Measurements from ENCODE around the gene CUL5. TPM values are rescaled to one million over a fixed set of nuclear protein-coding genes. Genes with fewer than 3 reads are reported as not detected.

The CUL5 gene
- 10 to 100 TPM; 26.7 to 49.1 (median 44.2) TPM for polyA plus RNA-seq (ENCODE audit: insufficient read depth in 1 of 5, insufficient read length in 5 of 5, low replicate concordance in 1 of 5)
- long read RNA-seq, donor 1, full-length matches to known transcripts: 12 of 18 reads
- long read RNA-seq, donor 1, partial matches to known transcripts: 6 of 18 reads
- long read RNA-seq, donor 1, other reads (novel, unspliced or antisense): 0 of 18 reads
- long read RNA-seq, donor 2, full-length matches to known transcripts: 4 of 9 reads
- long read RNA-seq, donor 2, partial matches to known transcripts: 5 of 9 reads
- long read RNA-seq, donor 2, other reads (novel, unspliced or antisense): 0 of 9 reads
- long read RNA-seq, donor 3, full-length matches to known transcripts: 4 of 4 reads
- long read RNA-seq, donor 3, partial matches to known transcripts: 0 of 4 reads
- long read RNA-seq, donor 3, other reads (novel, unspliced or antisense): 0 of 4 reads
- long read RNA-seq, donor 4, full-length matches to known transcripts: 5 of 5 reads
- long read RNA-seq, donor 4, partial matches to known transcripts: 0 of 5 reads
- long read RNA-seq, donor 4, other reads (novel, unspliced or antisense): 0 of 5 reads
- long read RNA-seq, donor 5, full-length matches to known transcripts: 13 of 22 reads
- long read RNA-seq, donor 5, partial matches to known transcripts: 9 of 22 reads
- long read RNA-seq, donor 5, other reads (novel, unspliced or antisense): 0 of 22 reads
- long read RNA-seq, donor 6, full-length matches to known transcripts: 5 of 24 reads
- long read RNA-seq, donor 6, partial matches to known transcripts: 19 of 24 reads
- long read RNA-seq, donor 6, other reads (novel, unspliced or antisense): 0 of 24 reads
- long read RNA-seq, donor 7, partial matches to known transcripts: 13 of 15 reads
- long read RNA-seq, donor 7, other reads (novel, unspliced or antisense): 0 of 15 reads
- long read RNA-seq, donor 8, full-length matches to known transcripts: 3 of 43 reads
- long read RNA-seq, donor 8, partial matches to known transcripts: 40 of 43 reads
- long read RNA-seq, donor 8, other reads (novel, unspliced or antisense): 0 of 43 reads

- peak; percentile 92 to 95 for DNase-seq
Measured at GRCh38 chr11:108008656-108009496, at the start of gene CUL5. TSS of gene CUL5 (plus strand) at chr11:108008898. CDS start at chr11:108009349, 451 bp downstream.

GRCh38 chr11:107961480-107961879, 47.2 kb upstream of the CUL5 start:
- no peak for DNase-seq

- no peak for DNase-seq
Measured at GRCh38 chr11:107962181-107962580, 46.5 kb upstream of the CUL5 start.

- DNase-seq: no peak
Measured at GRCh38 chr11:107963091-107963490, 45.6 kb upstream of the CUL5 start.

- DNase-seq: no peak
Measured at GRCh38 chr11:107969219-107969618, 39.5 kb upstream of the CUL5 start.

GRCh38 chr11:107970049-107970448, 38.6 kb upstream of the CUL5 start:
- DNase-seq: no peak

- no peak for DNase-seq
Measured at GRCh38 chr11:107973641-107974040, 35.1 kb upstream of the CUL5 start.

GRCh38 chr11:107988397-107989158, 20.1 kb upstream of the CUL5 start:
- no peak for DNase-seq

- no peak for DNase-seq
Measured at GRCh38 chr11:107991868-107992414, 16.8 kb upstream of the CUL5 start.

GRCh38 chr11:107996006-107996776, 12.5 kb upstream of the CUL5 start:
- DNase-seq: no peak

GRCh38 chr11:107998761-107999160, 9.9 kb upstream of the CUL5 start:
- DNase-seq: no peak

- no peak for DNase-seq
Measured at GRCh38 chr11:107999759-108000455, 8.8 kb upstream of the CUL5 start.

GRCh38 chr11:108002476-108002875, 6.2 kb upstream of the CUL5 start:
- DNase-seq: no peak

- no peak for DNase-seq
Measured at GRCh38 chr11:108003623-108004022, 5.1 kb upstream of the CUL5 start.

- no peak for DNase-seq
Measured at GRCh38 chr11:108007819-108008218, 879 bp upstream of the CUL5 start.

GRCh38 chr11:108009497-108010370, 1.0 kb downstream of the CUL5 start:
- peak in 1 of 2 donors; percentile 18 for DNase-seq

GRCh38 chr11:108012139-108012725, 3.5 kb downstream of the CUL5 start:
- DNase-seq: no peak

All from right lung (tissue), 10 donors.